OCI-LY3 (cell line): ENCODE measurements around the gene FAM50A.

Experiments used
- CTCF ChIP-seq: fragments of 200-600, 300-600 bp; sonication (generic); IDR thresholded peaks from 2 replicates; pipeline ENCODE4 v1.5.1; 2014; ENCODE audit warnings: antibody characterized with exemption, low read length, low read depth
- EZH2phosphoT487 ChIP-seq: fragments of 200-600 bp; shearing (Covaris generic); IDR thresholded peaks from 2 replicates; pipeline ENCODE4 v1.6.1; 2018; ENCODE audit warnings: antibody characterized with exemption, mixed run types, low read depth

GRCh38 chrX:154445776-154446175, 1.8 kb downstream of the FAM50A start:
- no peak for TF ChIP-seq CTCF
- no peak for TF ChIP-seq EZH2phosphoT487
